IPS DF 4.7 (cell line): ENCODE results near the gene QRSL1.
"Not testable (repeated sequence)": the region's sequence is repeated elsewhere in the genome, so short reads cannot be mapped to it uniquely, and the experiment has no call there.

Experiments used
- DNase-seq: peaks from one replicate; pipeline ENCODE4 v3.0.0-alpha.2; 2013; ENCODE audit warnings: low spot score; ENCODE audit errors: extremely low read depth

QRSL1 gene, protein sequence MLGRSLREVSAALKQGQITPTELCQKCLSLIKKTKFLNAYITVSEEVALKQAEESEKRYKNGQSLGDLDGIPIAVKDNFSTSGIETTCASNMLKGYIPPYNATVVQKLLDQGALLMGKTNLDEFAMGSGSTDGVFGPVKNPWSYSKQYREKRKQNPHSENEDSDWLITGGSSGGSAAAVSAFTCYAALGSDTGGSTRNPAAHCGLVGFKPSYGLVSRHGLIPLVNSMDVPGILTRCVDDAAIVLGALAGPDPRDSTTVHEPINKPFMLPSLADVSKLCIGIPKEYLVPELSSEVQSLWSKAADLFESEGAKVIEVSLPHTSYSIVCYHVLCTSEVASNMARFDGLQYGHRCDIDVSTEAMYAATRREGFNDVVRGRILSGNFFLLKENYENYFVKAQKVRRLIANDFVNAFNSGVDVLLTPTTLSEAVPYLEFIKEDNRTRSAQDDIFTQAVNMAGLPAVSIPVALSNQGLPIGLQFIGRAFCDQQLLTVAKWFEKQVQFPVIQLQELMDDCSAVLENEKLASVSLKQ

GRCh38 chr6:106629103-106629858 is at the start of gene QRSL1, which contains the start of gene RTN4IP1:
TSS of gene QRSL1 (plus strand) at chr6:106629578. CDS start at chr6:106629682, 104 bp downstream.
TSS of gene RTN4IP1 (minus strand) at chr6:106629498. CDS start at chr6:106629021, 477 bp downstream.
- DNase-seq: no peak

DNA sequence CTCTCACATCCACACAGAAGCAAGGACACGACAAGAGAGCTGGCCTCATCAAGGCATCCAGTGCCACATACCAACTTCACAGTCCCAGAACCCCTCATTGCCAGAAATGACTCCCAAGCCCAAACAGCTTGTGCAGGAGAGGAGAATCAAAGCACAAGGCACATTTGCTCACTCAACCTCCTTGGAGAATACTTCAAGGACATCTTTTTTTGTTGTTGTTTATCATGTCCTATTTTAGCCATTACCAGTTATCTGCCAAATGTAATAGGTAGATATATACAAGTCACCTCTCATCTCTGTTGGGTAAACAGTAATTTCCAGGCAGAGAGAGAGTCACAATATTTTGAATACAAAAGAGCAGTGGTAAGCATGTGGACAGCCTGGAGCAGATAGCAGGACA is 47.9 kb upstream of the QRSL1 start:
- DNase-seq: no peak

GRCh38 chr6:106586815-106587415 is 42.5 kb upstream of the QRSL1 start:
- no peak for DNase-seq

GRCh38 chr6:106588937-106589336 is 40.4 kb upstream of the QRSL1 start:
- DNase-seq: not testable (repeated sequence)

- no peak for DNase-seq
These were observed 38.1 kb upstream of the QRSL1 start for GRCh38 chr6:106591111-106591825.

- no peak for DNase-seq
These were observed 29.9 kb upstream of the QRSL1 start for GRCh38 chr6:106599440-106599839.

DNA sequence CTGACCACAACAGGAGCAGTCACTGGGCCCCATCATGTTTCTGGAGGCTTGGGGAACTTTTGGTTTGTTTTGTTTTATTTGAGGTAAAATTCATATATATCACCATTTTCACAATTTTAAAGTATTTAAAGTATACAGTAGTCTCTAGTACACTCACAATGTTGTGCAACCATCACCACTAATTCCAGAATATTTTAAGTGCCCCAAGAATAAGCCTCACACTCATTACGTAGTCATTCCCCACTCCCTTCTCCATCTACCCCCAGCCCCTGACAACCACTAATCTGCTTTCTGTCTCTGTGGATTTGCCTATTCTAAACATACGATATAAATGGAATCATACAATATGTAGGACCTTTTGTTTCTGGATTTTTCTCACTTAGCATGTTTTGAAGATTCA is 29.0 kb upstream of the QRSL1 start:
- no peak for DNase-seq

GRCh38 chr6:106608080-106608668 is 21.2 kb upstream of the QRSL1 start:
- DNase-seq: no peak

DNA sequence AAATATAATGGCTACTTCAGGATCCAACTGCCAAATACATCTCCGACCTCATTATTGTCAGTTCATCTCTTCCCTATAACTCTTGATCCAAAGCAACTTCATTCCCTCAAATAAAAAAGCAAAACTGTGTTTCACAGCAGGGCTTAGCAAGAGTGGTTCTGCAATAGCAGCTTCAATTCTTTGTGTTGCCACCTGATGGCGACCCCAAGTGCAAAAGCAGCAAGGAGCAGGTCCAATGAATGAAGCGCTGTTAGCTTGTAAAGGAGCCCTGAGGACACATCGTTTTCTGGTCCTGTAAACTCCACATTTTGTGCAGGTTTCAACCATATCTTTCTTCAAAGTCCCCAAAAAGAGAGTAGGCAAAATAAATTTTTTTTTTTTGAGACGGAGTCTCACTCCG is 19.7 kb upstream of the QRSL1 start:
- no peak for DNase-seq

DNA sequence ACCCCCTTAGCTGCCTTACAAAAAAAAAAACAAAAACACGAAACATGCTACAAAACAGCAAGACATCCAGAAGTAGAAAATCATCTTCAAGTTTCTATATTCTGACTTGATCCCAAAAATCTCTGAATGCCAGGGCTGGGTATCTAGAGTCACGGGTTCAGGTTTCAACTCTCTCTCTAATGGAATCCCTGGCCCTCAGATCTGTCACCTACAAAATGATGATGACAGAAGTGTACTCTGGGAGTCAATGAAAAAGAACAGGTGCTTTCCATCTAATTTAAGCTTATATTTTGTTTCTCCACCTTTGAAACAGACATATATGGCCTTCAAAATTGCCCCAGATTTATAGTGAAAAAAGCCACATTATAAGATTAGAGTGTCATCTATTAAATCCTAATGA is 18.3 kb upstream of the QRSL1 start:
- no peak for DNase-seq

GRCh38 chr6:106612671-106613416 is 16.5 kb upstream of the QRSL1 start:
- DNase-seq: no peak

DNA sequence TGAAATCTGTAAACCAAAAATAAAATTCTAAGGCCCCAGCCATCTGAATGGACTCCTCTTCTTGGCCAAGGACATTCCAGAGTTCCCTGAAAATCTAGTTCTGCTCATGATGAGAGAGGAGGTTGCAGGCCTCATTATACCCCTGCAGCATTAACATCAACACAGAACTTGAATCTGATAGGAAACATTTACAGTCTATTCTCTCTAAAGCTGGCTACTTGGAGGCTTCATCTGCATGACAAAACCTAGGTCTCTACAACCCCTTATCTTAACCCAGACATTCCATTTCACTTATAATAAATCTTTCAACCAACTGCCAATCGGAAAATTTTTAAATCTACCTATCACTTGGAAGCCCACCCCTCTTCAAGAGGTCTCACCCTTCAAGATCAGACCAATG is 15.8 kb upstream of the QRSL1 start:
- no peak for DNase-seq

- no peak for DNase-seq
These were observed 15.2 kb upstream of the QRSL1 start for GRCh38 chr6:106614166-106614565.

DNA sequence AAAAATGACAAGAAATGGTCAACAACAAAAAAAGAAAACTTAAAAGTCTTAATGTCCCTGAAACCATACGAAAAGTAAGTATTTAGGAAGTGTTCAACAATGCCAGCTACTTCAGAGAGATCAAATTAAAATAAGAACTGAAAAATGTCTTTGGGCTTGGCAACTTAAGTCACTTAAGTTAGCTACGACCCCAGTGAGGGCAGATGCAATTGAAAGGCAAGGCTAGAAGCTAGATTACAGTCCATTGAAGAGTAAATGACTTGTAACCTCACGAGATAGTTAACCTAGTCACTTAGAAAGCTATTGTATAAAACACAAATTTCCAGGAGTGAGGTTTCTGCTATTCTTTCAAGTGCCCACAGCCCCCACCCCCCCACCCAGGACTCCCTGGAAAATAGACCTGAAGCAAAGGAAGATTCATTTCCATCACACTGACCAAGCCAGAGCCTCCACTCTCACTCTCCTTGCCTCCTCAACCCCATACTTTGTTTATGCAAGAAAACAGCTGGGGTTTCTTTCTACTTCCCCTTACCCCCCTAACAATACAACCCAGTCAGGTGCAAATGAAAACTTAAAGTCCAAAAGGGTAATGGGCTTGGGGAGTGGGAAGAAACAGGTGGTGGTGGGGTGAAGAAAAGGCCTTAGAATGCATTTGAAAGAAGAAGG is 14.7 kb upstream of the QRSL1 start:
- DNase-seq: no peak

- DNase-seq: no peak
These were observed 12.1 kb upstream of the QRSL1 start for GRCh38 chr6:106617302-106617701.

DNA sequence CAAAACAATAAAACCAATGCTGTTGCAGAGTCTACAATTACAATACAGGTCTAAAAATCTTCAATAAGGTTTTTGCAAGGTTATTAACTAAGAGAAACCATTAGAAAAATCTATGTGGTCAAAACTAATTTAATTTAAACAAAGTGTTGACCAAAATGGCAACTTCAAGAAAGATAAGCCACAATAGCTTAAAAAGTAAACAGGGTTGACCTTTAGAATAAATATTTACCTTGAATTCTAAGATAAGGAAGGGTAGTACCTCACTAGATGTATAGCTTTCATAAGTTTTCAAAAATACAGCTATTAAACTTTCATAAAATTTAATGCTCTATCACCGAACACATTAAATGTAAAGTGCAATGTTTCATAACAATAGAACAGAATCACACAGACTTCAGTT is 11.5 kb upstream of the QRSL1 start:
- DNase-seq: no peak

- no peak for DNase-seq
These were observed 11.1 kb upstream of the QRSL1 start for GRCh38 chr6:106618324-106618723.

- DNase-seq: no peak
These were observed 10.2 kb upstream of the QRSL1 start for GRCh38 chr6:106619223-106619622.

DNA sequence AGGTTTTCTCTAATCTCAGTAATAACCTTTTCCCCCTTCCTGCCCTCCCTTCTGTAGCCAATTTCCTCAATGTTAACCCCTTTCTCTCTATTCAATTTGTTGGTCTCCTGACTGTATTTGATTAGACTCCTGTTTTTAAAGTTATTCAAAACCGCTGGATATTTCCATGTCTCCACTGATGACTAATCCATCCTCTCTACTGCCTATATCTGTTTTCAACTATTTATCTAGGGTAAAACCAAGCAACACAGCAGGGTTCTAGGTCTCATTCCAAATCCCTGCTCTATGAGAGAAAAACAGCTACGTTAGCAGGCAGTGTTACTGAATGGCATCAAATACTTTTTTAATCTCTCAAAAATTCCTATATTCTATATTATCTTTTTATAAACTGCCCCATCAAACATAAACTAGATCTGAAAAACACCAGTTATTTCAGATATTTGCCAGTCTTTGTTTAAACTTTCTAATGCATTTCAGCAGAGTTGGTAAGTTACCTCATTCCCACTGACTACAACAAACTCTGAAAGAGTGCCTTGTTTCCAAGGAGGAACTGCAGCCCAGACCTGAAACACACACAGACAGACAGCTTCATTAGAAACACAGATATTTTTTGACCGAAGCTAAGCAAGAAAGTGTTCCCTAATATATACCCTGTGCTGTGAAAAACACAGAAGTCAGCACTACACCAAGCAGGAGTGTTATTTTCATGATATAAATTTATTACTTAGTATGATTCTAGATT is 8.3 kb upstream of the QRSL1 start:
- DNase-seq: no peak
